NCI-H460 (cell line): ENCODE data around the gene IPO9. TPM values are rescaled to one million over a fixed set of nuclear protein-coding genes. Genes with fewer than 3 reads are reported as not detected.
"Not testable (repeated sequence)": the region's sequence is repeated elsewhere in the genome, so short reads cannot be mapped to it uniquely, and the experiment has no call there.

Experiments used
- DNase-seq: peaks from one replicate; pipeline ENCODE4 v3.0.0-alpha.2; 2016; ENCODE audit warnings: low read depth; ENCODE audit errors: extremely low read depth
- total RNA-seq: library from RNA; depleted of rRNA; stranded (reverse); fragments of >200 nt; shearing (Covaris generic); gene quantifications from 2 replicates; pipeline ENCODE4 v1.2.3, GENCODE V29; 2014

The IPO9 gene
- total RNA-seq, 1 experiment from 2014 or later, result 27.6 TPM

DNA sequence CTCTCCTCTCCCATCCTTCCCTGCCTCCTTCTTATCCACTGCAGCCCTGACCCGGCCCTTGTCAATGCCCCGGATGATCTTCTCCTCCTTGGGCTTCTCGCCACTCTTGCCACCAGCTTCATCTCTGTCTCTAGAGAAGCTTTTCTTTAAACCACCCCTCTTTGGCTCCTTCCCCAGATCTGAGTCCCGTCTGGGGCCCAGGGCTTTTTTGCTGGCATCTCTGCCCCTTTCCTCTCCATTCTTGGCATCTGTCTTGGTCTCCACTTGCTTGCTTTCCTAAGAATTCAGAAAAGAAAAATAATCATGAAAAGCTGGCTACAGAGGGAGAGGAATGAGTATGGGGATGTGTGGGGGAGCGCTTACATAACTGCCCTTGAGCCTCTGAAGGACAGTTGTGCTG lies 71.5 kb downstream of the IPO9 start:
- DNase-seq, result no peak

GRCh38 chr1:201901036-201901435 lies 72.1 kb downstream of the IPO9 start:
- DNase-seq, result not testable (repeated sequence)

GRCh38 chr1:201902198-201902597 lies 73.2 kb downstream of the IPO9 start:
- no peak for DNase-seq

DNA sequence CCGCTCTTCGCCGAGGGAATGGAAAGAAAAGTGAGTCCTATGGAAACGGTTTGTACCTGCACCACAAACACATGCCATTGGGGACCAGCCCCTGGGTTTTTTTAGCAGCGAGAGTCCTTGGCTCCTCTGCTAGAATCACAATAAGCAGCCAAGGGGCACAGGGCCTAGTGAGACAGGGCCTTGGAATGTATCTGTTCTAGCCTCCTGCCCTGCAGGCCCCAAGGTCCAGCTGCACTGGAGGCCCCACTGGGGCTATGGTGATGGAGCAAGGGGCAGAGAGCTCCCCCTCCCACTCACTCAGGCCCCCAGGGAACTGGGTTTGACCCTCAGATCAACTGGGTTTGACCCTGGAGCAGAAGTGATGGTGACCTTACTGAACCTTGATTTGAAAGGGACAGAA lies 74.2 kb downstream of the IPO9 start:
- DNase-seq, result no peak

DNA sequence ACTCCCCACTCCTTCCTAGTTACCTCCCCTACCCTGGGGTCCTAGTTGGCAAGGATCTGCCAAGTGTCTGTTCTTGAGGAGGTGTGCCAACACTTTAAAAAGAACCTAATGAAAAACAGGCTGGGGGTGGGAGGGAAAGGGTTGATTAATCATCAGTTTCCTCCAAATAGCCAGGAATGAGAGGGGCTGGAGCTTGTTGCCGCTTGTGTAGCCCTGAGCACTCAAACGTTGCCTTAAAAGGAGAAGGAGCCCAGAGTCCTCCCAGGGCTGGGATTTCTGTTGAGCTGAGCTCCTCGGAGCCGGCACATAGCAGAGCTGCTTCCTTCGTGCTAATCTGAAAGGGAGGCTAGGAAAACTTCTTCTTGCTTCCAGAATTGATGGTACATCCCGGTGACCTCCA lies 75.6 kb downstream of the IPO9 start:
- DNase-seq, result no peak

DNA sequence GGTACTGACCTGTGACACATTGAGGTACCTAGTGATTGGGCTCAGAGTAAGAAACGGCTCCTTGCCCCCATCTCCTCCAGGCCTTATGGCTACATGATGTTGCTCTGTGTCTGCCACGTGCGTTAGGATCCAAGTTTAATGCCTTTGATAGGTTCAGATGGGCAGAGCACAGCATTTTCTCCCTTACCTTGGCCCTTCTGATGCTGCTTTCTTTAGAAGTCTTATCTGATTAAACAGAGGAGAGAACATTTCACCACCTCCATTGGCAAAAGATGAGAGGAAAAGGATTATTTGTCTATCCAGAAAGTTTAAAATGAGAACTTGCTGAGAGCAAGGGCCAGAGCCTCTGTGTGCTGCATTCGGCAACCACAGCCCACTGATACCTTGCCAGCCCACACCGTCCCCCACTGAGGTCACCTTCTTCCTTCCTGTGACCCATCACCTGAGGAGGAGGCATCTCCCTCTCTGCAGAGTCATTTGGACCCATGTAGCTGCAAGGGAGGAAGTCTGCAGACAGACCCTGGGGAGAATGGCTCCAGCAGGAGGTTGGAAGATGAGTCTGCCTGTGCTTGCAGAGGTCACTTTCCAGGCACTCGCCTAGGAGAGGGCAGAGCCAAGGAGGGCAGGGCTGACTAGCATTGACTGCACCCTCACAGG lies 76.4 kb downstream of the IPO9 start:
- no peak for DNase-seq

DNA sequence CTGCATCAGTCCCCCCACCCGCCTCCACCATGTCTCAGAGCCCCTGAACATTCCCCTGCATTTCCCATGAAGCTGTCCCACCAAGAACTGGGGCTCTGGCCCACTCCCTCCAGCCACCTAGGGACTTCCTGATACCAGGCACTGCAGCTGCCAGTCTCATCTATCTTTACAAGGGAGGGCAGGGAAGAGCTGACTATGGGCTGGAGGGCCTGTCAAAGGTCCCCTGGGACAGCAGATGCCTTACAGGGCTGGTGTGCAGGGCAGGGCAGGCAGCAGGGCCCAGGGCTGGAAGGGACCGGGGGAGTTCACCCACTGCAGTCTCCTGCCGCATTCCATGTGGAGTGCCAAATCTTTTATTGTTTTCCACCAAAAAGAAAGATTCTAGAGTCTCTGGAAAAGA lies 77.4 kb downstream of the IPO9 start:
- no peak for DNase-seq

- no peak for DNase-seq
Observed at GRCh38 chr1:201907621-201908020, 78.7 kb downstream of the IPO9 start.

GRCh38 chr1:201911826-201912571 lies 83.0 kb downstream of the IPO9 start:
- no peak for DNase-seq

DNA sequence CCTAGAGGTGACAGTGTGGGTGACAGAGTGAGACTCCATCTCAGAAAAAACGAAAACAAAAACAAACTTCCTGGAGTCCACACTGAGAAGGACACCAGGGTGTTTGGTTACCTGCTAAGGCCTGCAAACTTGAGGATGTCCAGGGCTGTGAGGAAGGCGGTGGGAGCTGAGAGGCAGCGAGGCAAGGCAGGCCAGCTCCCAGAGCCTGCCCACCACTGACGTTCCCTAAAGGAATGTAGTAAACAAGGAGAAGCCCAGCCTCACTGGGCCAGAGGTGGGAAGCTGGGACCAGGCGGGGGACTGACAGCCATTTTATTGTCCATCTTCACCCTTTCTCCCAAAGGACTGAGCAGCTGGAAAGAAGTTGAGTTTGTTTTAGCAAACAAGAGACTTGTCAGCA lies 83.9 kb downstream of the IPO9 start:
- no peak for DNase-seq

DNA sequence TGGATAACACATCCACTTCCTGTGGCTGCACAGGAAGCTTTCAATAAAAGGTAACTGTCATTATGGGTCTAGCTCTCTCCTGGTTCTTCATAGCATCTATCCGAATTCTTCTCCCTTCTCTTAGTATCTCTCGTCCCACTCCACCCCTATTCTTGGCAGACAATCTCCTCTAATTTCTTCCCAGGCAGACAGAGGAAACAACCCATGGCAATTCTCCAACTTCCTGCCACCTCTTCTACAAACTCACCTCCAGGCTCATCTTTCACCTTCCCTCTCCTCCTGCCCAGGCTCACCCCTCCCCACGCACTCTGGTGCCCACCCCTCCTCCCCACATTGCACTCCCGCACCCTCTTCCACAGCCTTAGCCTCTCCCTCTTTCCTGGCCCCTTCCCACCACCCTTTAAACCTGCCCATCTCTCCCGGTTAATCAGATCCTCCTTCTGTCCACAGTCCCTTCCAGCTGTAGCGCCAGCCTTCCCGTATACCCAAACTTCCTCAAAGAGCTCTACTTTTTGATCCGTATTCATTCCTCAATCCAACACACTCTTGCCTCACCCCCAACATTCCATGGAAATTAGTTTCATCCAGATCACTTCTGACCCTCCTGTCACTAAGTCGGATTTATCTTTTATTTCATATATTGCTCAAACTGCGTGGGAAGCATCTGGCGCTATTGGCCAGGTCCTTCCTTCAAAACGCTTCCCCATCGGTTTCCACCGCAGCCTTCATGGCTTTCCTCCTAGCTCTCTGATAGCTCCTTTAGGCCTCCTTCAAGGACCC lies 85.7 kb downstream of the IPO9 start:
- no peak for DNase-seq

DNA sequence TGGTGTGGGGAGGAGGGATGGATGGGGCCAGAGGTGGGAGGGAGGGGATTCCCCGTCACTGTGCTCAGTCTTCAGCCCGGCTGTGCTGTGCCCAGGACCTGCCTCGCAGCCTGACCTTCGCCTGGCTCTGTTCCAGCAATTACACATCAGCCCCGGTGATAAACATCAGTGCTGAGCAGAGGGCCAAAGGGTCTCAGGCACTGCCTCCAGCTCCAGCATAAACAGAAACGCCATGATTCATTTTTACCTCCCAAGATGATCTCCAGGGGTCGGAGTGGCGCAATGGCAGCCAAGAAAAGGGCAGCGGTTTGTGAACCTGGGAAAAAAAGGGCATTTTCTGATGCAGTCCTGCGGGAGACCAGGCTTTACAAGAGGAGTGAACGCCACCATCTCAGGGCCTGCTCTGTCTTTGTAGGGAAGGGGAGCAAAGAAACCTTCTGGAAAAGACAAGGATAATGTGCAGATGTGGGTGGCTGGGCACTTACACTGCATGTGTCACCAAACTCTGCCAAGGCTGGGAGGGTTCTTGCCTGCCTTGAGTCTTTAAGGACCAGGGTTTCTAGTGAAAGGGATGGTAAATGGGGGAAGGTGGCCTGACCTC lies 87.8 kb downstream of the IPO9 start:
- DNase-seq, result peak; percentile 11

- DNase-seq, result no peak
Observed at GRCh38 chr1:201917362-201918033, 88.5 kb downstream of the IPO9 start.

- no peak for DNase-seq
Observed at GRCh38 chr1:201918343-201918742, 89.4 kb downstream of the IPO9 start.

GRCh38 chr1:201921952-201922558 lies 93.1 kb downstream of the IPO9 start:
- no peak for DNase-seq

DNA sequence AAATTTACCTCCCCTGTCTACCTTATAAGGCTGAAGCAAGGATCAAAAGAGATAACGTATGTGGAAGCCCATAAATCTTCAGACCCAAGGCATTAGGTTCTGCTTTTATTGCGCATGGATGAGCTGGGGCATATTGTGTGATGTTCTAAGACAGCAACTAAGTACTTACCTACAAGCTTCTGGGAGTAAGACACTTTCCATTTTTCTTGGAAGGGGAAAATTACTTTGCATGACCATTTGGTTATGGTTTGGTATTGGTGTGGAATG lies 96.3 kb downstream of the IPO9 start:
- no peak for DNase-seq

DNA sequence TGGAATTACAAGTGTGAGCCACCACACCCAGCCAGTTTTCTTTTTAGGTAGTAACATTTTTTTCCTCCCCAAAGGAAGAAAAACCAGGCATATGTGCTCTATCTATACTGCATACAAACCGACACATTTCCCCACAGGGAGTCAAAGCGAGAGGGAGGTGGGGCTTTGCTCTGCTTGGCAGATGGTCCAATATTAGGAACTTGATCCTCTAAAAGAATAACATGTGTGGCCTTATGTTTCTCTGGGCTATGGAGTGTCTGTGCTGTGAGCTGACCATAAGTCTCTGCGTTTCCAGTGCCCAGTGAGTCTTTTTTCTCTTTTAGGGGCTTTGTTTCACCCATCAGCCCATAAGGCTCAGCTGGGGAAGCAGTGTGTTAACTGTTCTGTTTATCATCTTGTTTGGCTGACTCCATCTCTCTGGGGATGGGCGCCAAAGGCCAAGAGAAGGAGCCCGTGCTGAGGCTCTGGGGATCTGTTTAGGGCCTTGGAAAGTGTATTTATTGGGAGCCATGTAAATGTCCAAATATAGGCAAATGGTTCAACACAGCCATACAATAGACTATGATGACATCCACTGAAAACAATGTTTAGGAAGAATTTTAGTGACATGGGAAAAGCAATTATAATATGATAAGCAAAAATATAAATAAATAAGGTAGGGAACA lies 97.2 kb downstream of the IPO9 start:
- no peak for DNase-seq

DNA sequence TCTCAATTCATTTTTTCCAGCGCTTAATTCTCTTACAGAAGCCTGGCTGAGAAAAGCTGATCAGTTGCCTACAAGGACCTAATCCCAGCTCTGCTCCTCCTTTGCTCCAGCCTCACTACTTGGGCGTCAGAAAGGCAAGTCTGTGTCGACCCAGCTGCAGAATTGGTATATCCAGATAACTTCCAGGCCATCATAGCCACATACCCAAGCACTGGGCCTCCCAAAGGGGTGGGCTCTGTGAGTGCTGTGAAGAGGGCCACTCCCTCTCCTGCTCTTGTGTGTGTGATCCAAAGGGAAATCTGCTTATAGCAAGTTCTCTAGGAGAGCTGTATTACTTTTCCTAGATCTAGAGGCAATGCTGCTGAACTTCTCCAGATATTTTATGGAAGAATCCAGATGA lies 99.3 kb downstream of the IPO9 start:
- no peak for DNase-seq

DNA sequence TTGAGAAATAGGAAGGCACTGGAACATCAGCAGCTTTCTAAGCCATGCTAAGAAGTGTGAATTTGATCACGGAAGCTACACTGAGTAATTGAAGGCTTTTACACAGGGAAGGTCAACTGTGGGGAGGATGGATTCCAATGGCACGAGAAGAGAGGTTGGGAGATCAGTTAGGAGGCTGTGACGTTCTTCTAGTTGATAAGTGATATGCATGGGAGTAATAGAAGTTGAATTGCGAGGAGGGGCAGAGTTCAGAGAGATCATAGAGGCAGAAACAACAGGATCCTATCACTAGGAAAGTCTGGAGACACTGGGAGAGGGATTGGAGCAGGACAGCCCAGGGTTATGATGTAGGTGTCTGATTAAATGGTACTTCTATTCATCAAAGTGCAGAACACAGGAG lies 101.2 kb downstream of the IPO9 start:
- no peak for DNase-seq

DNA sequence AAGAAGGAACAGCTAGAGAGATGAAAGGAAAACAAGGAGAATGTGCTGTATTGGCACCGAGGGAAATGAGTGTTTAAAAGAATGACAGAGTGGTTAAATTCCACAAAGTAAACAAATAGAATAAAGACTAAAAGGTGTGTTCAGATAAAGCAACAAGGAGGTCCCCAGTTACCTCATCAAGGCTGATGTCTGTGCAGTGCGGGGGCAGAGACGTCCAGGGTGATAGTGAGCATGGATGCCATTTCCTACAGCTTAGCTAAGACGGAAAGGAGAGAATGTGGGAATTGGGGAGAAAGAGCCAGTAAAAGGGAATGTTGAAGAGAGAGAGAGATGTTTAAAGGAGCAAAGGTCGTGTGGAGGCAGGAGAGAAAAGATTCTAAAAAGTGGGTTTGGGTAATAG lies 101.8 kb downstream of the IPO9 start:
- no peak for DNase-seq
